Measurements from ENCODE around the gene CAPN3. TPM values are rescaled to one million over a fixed set of nuclear protein-coding genes. Genes with fewer than 3 reads are reported as not detected.

The CAPN3 gene
- total and polyA plus RNA-seq, 7 donors: 4.4 to 18.8 (median 6.8) TPM

- no peak for DNase-seq
- Histone ChIP-seq H3K4me1 (no peaks in the 10 kb centered on the region), H3K4me3 (no peak overlapping the region), H3K27ac (no peak overlapping the region), H3K27me3 (no peaks in the 10 kb centered on the region), H3K9me3 (no peaks in the 10 kb centered on the region), H3K36me3 (peaks cover 0 to 68% (median 32%) of the 10 kb centered on the region in 4 donors)
- intact Hi-C loops (cut with DNase I): no loop called here
- 96 to 99% methylated on average over 7 of the region's 7 CpGs for WGBS, 2 donors
- TF ChIP-seq EP300 (IDR thresholded peaks at IDR 0.05): no peak
Observed at GRCh38 chr15:42411884-42412283, 52.6 kb downstream of the CAPN3 start.

- no peak overlapping the region for H3K27ac ChIP-seq
- no peaks in the 10 kb centered on the region for H3K9me3 ChIP-seq
- DNase-seq: no peak
- peaks cover 7 to 88% (median 46%) of the 10 kb centered on the region in 4 donors for H3K36me3 ChIP-seq
- no peaks in the 10 kb centered on the region for H3K4me1 ChIP-seq
- H3K27me3 ChIP-seq: no peaks in the 10 kb centered on the region
- 22 to 67% methylated on average over 2 of the region's 2 CpGs for WGBS, 2 donors
- intact Hi-C loops (cut with DNase I): no loop called here
- no peak for TF ChIP-seq POLR2A (IDR thresholded peaks at IDR 0.05)
- no peak for TF ChIP-seq EP300 (IDR thresholded peaks at IDR 0.05)
- TF ChIP-seq POLR2AphosphoS5 (IDR thresholded peaks at IDR 0.05): no peak
- TF ChIP-seq, protein P1, sequence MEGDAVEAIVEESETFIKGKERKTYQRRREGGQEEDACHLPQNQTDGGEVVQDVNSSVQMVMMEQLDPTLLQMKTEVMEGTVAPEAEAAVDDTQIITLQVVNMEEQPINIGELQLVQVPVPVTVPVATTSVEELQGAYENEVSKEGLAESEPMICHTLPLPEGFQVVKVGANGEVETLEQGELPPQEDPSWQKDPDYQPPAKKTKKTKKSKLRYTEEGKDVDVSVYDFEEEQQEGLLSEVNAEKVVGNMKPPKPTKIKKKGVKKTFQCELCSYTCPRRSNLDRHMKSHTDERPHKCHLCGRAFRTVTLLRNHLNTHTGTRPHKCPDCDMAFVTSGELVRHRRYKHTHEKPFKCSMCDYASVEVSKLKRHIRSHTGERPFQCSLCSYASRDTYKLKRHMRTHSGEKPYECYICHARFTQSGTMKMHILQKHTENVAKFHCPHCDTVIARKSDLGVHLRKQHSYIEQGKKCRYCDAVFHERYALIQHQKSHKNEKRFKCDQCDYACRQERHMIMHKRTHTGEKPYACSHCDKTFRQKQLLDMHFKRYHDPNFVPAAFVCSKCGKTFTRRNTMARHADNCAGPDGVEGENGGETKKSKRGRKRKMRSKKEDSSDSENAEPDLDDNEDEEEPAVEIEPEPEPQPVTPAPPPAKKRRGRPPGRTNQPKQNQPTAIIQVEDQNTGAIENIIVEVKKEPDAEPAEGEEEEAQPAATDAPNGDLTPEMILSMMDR (IDR thresholded peaks at IDR 0.05): no peak
- H3K4me3 ChIP-seq: no peak overlapping the region
Observed at GRCh38 chr15:42413920-42414319, 54.6 kb downstream of the CAPN3 start.

- no peak for TF ChIP-seq POLR2AphosphoS5 (IDR thresholded peaks at IDR 0.05)
- no peak for TF ChIP-seq POLR2A (IDR thresholded peaks at IDR 0.05)
- TF ChIP-seq, protein P1 (IDR thresholded peaks at IDR 0.05): no peak
- no peak for TF ChIP-seq EP300 (IDR thresholded peaks at IDR 0.05)
- H3K27me3 ChIP-seq: no peaks in the 10 kb centered on the region
- DNase-seq: no peak
- intact Hi-C loops (cut with DNase I): no loop called here
- WGBS, 2 donors: 91 to 96% methylated on average over 7 of the region's 7 CpGs
- H3K9me3 ChIP-seq: no peaks in the 10 kb centered on the region
- H3K27ac ChIP-seq: no peak overlapping the region
- no peak overlapping the region for H3K4me3 ChIP-seq
- H3K36me3 ChIP-seq: peaks cover 20 to 100% (median 69%) of the 10 kb centered on the region in 4 donors
- no peaks in the 10 kb centered on the region for H3K4me1 ChIP-seq
Observed at GRCh38 chr15:42419369-42419768, 60.1 kb downstream of the CAPN3 start.

DNA sequence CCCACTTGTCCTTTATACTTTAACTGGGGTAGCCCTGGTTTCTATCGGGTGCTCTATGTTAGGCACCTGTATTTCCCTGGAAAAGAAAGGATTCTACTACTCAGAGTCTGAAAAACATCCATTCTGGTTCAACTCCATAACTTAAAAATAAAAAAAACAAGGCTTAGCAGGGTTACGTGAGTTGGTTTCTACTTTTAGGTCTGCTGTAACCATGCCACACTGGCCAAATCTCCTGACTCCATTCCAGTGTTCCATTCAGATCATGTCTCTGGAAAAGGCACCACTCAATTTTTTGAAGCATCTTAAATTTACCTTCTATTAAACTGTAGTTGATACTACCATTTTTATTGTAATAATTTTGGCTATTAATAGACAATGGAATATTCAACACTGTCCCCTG, 62.1 kb downstream of the CAPN3 start:
- Histone ChIP-seq H3K36me3 (peaks cover 29 to 100% (median 74%) of the 10 kb centered on the region in 4 donors), H3K27ac (no peak overlapping the region), H3K9me3 (no peaks in the 10 kb centered on the region), H3K4me1 (no peaks in the 10 kb centered on the region), H3K27me3 (no peaks in the 10 kb centered on the region), H3K4me3 (no peak overlapping the region)
- TF ChIP-seq POLR2AphosphoS5 (IDR thresholded peaks at IDR 0.05): no peak
- intact Hi-C loops (cut with DNase I): no loop called here
- no peak for DNase-seq
- 94 to 97% methylated on average over 2 of the region's 2 CpGs for WGBS, 2 donors

GRCh38 chr15:42427429-42428223, 68.3 kb downstream of the CAPN3 start:
- Histone ChIP-seq H3K36me3 (peaks cover 30 to 100% (median 74%) of the 10 kb centered on the region in 4 donors), H3K27ac (no peak overlapping the region), H3K9me3 (no peaks in the 10 kb centered on the region), H3K4me3 (no peak overlapping the region), H3K4me1 (no peaks in the 10 kb centered on the region), H3K27me3 (no peaks in the 10 kb centered on the region)
- TF ChIP-seq POLR2AphosphoS5 (IDR thresholded peaks at IDR 0.05): no peak
- 93 to 94% methylated on average over 7 of the region's 7 CpGs for WGBS, 2 donors
- intact Hi-C loops (cut with DNase I): no loop called here
- no peak for DNase-seq

DNA sequence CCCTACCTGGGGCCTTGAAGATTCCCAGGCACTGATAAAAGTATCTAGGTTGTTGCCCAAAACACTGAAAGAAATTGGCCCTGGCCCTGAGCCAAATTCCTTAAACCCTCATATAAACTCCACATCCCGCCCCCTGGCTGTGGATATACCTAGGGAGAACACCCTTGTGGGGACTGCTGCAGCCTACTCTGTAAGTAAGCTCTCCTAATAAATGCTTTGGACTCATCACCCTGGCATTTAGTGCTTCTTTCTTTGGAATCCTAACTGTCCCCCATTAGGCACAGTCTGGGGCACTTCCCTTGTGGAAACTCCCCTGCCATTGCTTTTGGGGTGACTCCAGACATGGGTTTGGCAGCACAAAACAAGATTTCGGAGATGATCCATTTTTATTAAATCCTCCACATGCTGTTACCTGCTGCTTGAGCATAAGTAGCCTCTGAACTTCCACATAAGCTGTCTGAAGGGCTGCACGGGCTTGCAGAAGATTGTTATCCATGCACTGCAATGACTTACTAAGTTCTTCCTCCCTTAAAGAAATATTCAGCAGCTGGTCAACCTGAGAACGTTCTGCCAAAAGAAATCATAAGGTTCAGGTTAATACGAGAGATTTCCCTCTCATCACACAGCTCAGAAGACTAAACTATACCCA, 85.2 kb downstream of the CAPN3 start:
- no peak overlapping the region for H3K4me3 ChIP-seq
- TF ChIP-seq EP300 (IDR thresholded peaks at IDR 0.05) (no peak), POLR2AphosphoS5 (IDR thresholded peaks at IDR 0.05) (no peak), POLR2A (IDR thresholded peaks at IDR 0.05) (no peak)
- no peak overlapping the region for H3K27ac ChIP-seq
- H3K9me3 ChIP-seq: no peaks in the 10 kb centered on the region
- DNase-seq: no peak
- no peaks in the 10 kb centered on the region for H3K27me3 ChIP-seq
- intact Hi-C loops (cut with DNase I): no loop called here
- peaks cover 0 to 3% (median 0%) of the 10 kb centered on the region in 4 donors for H3K4me1 ChIP-seq
- 81 to 89% methylated on average over 5 of the region's 5 CpGs for WGBS, 2 donors
- peaks cover 0 to 93% (median 48%) of the 10 kb centered on the region in 4 donors for H3K36me3 ChIP-seq

All from sigmoid colon (tissue), 7 donors.